HUES6 (cell line): ENCODE measurements around the gene ZDHHC11B.
"Not testable (repeated sequence)": the region's sequence is repeated elsewhere in the genome, so short reads cannot be mapped to it uniquely, and the experiment has no call there.

Source experiments
- H3K27ac ChIP-seq: 2 replicates; pipeline ENCODE4 v1.7.0; 2013; ENCODE audit warnings: low read depth, mild to moderate bottlenecking, low read length, inconsistent platforms
- H3K27me3 ChIP-seq: 2 replicates; pipeline ENCODE4 v1.6.1; 2013; ENCODE audit warnings: low read length; ENCODE audit not compliant: control insufficient read depth, insufficient read depth
- H3K36me3 ChIP-seq: 2 replicates; pipeline ENCODE4 v1.6.1; 2013; ENCODE audit warnings: low read length; ENCODE audit not compliant: control insufficient read depth, insufficient read depth
- H3K4me1 ChIP-seq: 2 replicates; pipeline ENCODE4 v1.6.1; 2013; ENCODE audit warnings: low read length; ENCODE audit not compliant: control insufficient read depth, insufficient read depth
- H3K4me3 ChIP-seq: 2 replicates; pipeline ENCODE4 v1.5.1; 2013; ENCODE audit warnings: low read depth, low read length
- H3K9ac ChIP-seq: one replicate; pipeline ENCODE4 v1.6.1; 2013; ENCODE audit warnings: mild to moderate bottlenecking, low read length
- H3K9me3 ChIP-seq: 2 replicates; pipeline ENCODE4 v1.6.1; 2013; ENCODE audit warnings: low read depth, low read length; ENCODE audit not compliant: control insufficient read depth, insufficient read depth

Gene ZDHHC11B

DNA sequence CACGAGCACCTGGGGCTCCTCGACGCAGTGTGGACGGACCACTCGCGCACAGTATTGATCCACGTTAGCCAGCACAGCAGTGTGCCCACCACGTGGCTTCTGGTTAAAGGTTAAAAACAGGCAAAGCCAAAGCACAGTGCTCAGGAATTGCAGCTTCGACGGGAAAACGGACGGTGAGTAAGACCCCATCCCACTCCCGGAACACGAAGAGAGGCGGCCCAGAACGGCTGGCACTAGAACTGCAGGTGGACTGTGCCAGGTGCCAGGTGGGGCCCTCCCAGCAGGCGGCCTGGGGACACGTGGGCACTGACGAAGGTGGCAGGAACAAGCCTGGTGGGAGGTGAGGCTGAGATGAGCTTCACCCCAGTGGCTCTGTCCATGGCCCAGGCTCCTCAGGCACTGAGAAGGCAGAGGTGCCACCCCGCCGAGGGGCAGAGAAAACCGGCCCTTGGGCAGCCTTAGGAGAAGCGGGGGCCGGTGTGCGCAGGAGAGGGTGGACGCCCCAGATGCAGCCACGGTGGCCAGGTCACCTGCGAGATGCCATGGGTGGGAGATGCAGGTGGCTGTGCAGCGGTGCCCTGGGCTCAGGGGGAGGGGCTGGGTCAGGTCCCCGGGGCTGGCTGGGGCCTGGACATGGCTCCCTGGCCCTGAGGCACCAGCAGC is 96.0 kb downstream of the ZDHHC11B start:
- not testable (repeated sequence) for H3K4me1 ChIP-seq, H3K27ac ChIP-seq, H3K9me3 ChIP-seq, H3K9ac ChIP-seq, H3K36me3 ChIP-seq, H3K4me3 ChIP-seq
- H3K27me3 ChIP-seq, result peaks cover 28% of the 10 kb centered on the region

DNA sequence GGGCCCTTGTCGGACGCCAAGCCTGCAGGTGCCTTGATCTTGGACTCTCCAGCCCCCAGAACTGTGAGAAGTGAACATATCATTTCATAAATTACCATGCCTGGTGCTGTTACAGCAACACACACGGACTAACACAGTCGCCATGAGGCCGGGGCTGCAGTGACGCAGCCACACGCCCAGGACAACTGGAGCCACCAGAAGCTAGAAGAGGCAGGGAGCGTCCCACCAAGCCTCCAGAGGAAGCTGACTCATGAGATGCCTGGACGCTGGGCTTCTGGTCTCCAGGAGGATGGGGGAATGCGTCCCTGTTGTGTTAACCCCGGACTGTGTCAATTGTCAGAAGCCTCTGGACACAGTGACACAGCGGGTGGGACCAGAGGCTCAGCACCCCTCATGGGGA is 97.6 kb downstream of the ZDHHC11B start:
- not testable (repeated sequence) for H3K4me3 ChIP-seq, H3K27ac ChIP-seq, H3K4me1 ChIP-seq, H3K9ac ChIP-seq, H3K36me3 ChIP-seq, H3K9me3 ChIP-seq
- peaks cover 22% of the 10 kb centered on the region for H3K27me3 ChIP-seq

DNA sequence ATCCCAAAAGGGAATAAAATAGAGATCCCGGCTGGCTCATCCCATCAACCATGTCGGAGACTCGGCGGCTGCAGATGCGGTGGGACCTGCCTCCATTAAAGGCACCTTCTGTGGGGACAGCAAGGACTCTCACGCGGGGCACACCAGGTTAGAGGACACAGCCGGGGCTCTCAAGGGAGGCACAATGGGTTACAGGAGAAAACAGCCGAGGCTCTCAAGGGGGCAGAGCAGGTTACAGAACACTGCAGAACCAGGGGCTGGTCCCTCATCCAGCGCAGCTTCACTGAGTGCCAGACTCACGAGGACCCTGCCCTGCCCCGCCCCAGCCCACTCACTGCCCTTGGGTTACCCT is 98.4 kb downstream of the ZDHHC11B start:
- peaks cover 20% of the 10 kb centered on the region; the same call in 1 of the 2 replicates for H3K27me3 ChIP-seq
- H3K27ac ChIP-seq, H3K36me3 ChIP-seq, H3K4me3 ChIP-seq, H3K9ac ChIP-seq, H3K9me3 ChIP-seq, H3K4me1 ChIP-seq: not testable (repeated sequence)

DNA sequence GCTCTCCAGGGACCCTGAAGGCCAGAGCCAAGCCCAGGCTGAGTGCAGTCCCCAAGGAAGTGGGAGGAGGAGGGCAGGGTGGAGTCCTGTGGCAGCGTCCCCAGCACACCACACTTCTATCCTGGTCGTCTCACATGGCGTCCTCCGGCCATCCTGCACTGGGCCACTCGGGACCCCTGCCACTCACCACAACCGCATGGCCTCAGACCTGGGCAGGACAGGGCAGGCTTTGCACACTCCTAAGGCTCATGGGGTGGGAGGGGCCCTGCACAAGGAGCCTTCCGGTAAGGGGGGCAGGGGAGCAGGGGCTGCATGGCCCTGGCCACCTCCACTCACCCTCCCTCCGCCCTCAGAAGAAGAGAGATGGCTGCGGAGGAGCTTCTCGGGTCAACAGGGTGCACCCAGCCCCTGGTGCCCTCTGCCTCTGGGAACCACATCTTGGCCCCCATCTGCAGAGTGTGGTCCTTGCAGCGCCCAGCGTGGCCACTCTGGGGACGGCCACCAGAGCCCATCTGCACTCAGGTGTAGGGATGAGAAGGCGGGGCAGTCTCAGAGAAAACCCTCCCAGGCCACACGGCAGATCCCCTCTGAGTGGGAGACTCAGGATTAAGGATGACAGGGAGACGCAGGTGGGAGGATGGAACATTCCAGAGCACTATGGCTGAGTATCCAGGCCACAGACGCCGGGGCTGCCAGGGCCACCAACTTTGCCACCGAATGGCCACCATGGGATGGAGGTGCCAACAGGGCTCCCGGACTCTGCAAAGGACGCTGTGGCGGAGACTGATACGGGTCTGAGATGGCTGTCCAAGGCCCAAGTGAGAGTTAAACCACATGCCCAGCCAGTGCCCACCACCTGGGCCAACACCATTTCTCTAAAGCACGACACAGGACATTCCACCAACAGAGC is 99.0 kb downstream of the ZDHHC11B start:
- Histone ChIP-seq H3K27ac (no peak overlapping the region), H3K27me3 (peaks cover 20% of the 10 kb centered on the region; the same call in 1 of the 2 replicates), H3K4me3 (no peak overlapping the region), H3K4me1 (no peaks in the 10 kb centered on the region), H3K36me3 (no peaks in the 10 kb centered on the region), H3K9me3 (no peaks in the 10 kb centered on the region), H3K9ac (no peak overlapping the region)

DNA sequence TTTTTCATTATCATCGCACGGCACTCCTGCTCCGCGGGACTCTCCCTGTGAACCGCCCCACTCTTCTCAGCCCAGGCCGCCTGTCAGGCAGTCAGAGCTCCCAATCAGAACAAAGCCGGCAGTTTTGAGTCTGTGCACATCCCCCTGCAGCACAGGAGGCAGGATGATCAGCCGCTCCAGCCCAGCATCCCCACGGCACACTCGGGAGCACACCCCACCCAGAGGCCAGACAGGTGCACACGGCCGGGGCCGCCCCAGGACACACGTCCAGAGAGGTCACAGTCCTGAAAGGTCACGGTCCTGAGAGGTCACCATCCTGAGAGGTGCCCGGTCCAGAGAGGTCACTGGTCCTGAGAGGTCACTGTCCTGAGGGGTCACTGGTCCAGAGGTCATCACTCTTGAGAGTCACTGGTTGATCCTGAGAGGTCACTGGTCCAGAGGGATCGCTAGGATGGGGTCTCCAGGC is 99.7 kb downstream of the ZDHHC11B start:
- peaks cover 20% of the 10 kb centered on the region; the same call in 1 of the 2 replicates for H3K27me3 ChIP-seq
- no peak overlapping the region for H3K9ac ChIP-seq
- no peaks in the 10 kb centered on the region for H3K36me3 ChIP-seq
- no peak overlapping the region for H3K27ac ChIP-seq
- H3K4me3 ChIP-seq, result no peak overlapping the region
- no peaks in the 10 kb centered on the region for H3K9me3 ChIP-seq
- H3K4me1 ChIP-seq, result no peaks in the 10 kb centered on the region

DNA sequence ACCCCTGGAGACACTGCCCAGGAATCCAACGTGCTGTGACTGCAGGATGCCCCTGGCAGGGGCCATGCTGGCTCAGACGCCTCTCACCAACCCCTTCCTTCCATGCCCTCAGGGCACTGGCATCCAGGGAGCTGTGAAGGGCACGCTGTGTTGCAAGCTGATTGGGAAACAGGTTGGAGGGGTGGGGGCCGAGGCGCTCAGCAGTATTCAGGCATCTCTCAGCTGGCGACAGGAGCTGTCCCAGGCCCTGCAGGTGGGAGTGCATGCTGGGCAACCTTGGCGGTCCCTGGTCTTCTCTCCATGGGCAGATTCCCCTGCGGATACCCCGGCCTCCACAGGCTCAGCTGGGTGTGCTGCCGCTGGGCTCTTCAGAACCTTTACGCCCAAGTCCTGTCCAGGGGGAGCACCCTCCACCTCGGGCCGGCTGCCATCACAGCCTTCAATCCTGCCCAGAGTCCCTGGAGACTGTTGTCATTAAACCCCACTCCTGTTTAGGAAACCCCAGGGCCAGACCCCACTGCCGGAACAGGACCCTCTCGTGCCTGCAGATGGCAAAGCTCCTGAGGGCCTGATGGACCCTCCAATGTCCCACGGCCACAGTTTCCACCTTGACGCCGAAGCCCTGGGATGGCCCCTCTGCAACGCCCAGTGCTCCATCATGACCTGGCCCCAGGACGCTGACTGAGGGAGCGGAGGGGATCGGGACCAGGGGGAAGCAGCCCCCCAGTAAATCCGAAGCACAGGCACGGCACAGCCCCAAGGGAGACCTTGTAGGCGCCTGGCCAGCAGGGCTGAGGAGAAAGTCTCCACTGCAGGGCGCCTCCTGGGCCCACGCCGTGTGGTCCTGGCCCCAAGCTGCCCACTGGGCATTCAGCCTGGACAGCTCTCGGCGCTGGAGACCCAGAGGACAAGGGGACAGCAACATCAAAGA is 100.7 kb downstream of the ZDHHC11B start:
- H3K36me3 ChIP-seq, result no peaks in the 10 kb centered on the region
- no peak overlapping the region for H3K4me3 ChIP-seq
- no peak overlapping the region for H3K9ac ChIP-seq
- peaks cover 20% of the 10 kb centered on the region; the same call in 1 of the 2 replicates for H3K27me3 ChIP-seq
- no peaks in the 10 kb centered on the region for H3K9me3 ChIP-seq
- no peaks in the 10 kb centered on the region for H3K4me1 ChIP-seq
- no peak overlapping the region for H3K27ac ChIP-seq

GRCh38 chr5:682651-683358 is 101.7 kb downstream of the ZDHHC11B start:
- not testable (repeated sequence) for H3K9me3 ChIP-seq, H3K27ac ChIP-seq, H3K9ac ChIP-seq, H3K4me1 ChIP-seq, H3K36me3 ChIP-seq, H3K4me3 ChIP-seq
- H3K27me3 ChIP-seq, result peaks cover 20% of the 10 kb centered on the region; the same call in 1 of the 2 replicates

- H3K27ac ChIP-seq, H3K4me3 ChIP-seq, H3K9ac ChIP-seq, H3K36me3 ChIP-seq, H3K4me1 ChIP-seq, H3K9me3 ChIP-seq: not testable (repeated sequence)
- H3K27me3 ChIP-seq, result peaks cover 26% of the 10 kb centered on the region; the same call in 1 of the 2 replicates
These were observed 102.3 kb downstream of the ZDHHC11B start for GRCh38 chr5:682216-682615.

DNA sequence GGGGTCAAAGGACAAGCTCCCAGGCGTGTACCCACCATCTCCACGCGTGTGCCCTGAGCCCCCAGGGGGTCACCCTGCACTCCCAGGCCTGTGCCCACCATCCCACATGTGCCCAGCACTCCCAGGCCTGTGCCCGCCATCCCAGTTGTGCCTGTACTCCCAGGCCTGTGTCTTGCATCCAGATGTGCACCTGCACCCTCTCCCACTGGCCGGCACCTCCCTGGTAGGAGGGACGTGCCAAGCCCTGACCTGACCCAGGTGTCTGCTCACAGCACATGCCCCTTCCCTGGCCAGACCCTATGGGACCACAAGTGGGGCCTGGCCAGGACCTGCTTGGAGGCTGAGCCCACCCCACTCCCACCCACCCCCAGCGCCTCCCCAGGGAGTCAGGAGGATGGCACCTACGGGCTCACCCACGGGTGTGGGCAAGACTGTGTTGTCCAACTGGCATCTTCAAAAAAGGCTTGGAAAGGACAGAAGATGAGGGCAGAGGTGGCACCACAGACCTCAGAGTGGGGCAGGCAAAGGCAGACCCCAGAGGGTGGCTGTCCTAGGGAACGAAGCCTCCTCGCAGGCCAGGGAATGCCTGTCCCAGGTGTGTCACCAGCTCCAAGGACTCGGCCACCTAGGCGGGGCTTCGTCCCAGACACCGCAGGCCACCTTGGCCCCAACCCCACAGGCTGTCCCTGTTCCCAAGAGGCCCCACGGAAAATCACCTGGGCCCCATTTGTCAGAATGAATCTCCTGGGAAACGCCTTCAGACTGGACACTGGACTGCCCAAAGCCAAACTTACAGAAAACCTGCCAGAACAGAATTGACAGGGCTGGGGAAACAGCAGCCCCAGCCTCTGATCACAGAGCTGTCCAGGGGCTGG is 103.0 kb downstream of the ZDHHC11B start:
- H3K27ac ChIP-seq, H3K9me3 ChIP-seq, H3K9ac ChIP-seq, H3K4me3 ChIP-seq, H3K4me1 ChIP-seq, H3K36me3 ChIP-seq: not testable (repeated sequence)
- H3K27me3 ChIP-seq, result peaks cover 32% of the 10 kb centered on the region; the same call in 1 of the 2 replicates

GRCh38 chr5:680836-681235 is 103.7 kb downstream of the ZDHHC11B start:
- H3K36me3 ChIP-seq, H3K4me1 ChIP-seq, H3K9ac ChIP-seq, H3K4me3 ChIP-seq, H3K9me3 ChIP-seq, H3K27ac ChIP-seq: not testable (repeated sequence)
- peaks cover 38% of the 10 kb centered on the region; the same call in 1 of the 2 replicates for H3K27me3 ChIP-seq
